Measurements from ENCODE around the gene THSD4. TPM values are rescaled to one million over a fixed set of nuclear protein-coding genes. Genes with fewer than 3 reads are reported as not detected.

The THSD4 gene
- total RNA-seq, 5 donors from 2014 or later (not counting 1 experiment from before 2014, with no cell fraction given), result 0.03 to 0.23 (median 0.18) TPM; not detected in 2

DNA sequence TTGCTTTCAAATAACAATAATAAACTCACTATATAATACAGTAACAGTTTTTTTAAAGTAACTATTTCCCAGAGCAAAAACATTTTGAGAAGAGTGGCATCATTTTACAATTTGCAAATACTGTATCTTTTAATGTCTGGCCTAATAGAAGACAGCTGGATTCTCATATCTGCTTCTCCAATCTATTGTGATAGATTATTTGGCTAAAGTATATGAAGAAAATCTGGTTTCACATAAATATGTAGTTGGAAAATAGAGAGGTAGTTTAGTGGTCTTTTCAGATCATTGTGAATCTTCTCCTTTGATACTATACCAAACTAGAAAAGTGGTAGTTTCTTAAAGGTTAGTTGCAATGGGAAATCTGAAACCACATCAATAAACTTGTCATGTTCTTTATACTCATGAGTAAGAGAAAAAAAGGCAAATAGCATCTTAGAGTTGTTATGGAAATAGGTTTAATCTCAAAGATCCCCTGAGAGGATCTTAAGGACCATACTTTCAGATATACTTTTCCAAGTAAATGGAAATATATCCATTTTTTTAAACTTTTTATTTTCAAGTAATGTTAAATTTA is 570.2 kb downstream of the THSD4 start:
- Mint-ChIP-seq H3K36me3 (no peaks in the 10 kb centered on the region), H3K4me1 (peaks cover 0 to 3% (median 2%) of the 10 kb centered on the region in 3 donors), H3K27me3 (peaks cover 17 to 28% of the 10 kb centered on the region in 2 donors), H3K27ac (no peak overlapping the region), H3K9me3 (peaks cover 0 to 2% (median 2%) of the 10 kb centered on the region in 3 donors), H3K4me3 (no peak overlapping the region)
- Histone ChIP-seq H3K4me1 (ENCODE audit: control insufficient read depth in 1 of 2, extremely low read depth in 1 of 2, insufficient read depth in 2 of 2, low read length in 2 of 2) (no peaks in the 10 kb centered on the region), H3K27ac (ENCODE audit: low read length) (no peak overlapping the region), H3K9me3 (no peaks in the 10 kb centered on the region), H3K36me3 (ENCODE audit: control insufficient read depth in 2 of 2, extremely low read depth in 1 of 2, insufficient read depth in 1 of 2, low read length in 1 of 2) (no peaks in the 10 kb centered on the region), H3K4me3 (ENCODE audit: control insufficient read depth in 1 of 2, extremely low read depth in 1 of 2, low read length in 1 of 2) (no peak overlapping the region), H3K27me3 (replicated peaks in 1 of 2; ENCODE audit: control insufficient read depth in 2 of 2, extremely low read depth in 1 of 2, insufficient read depth in 2 of 2, low read length in 1 of 2) (peaks cover 0 to 13% of the 10 kb centered on the region in 2 experiments)
- ATAC-seq (replicated peaks in 1 of 4) (no peak), DNase-seq (no peak)
- ChIA-PET CTCF (no interaction called here), POLR2A (no interaction called here)

DNA sequence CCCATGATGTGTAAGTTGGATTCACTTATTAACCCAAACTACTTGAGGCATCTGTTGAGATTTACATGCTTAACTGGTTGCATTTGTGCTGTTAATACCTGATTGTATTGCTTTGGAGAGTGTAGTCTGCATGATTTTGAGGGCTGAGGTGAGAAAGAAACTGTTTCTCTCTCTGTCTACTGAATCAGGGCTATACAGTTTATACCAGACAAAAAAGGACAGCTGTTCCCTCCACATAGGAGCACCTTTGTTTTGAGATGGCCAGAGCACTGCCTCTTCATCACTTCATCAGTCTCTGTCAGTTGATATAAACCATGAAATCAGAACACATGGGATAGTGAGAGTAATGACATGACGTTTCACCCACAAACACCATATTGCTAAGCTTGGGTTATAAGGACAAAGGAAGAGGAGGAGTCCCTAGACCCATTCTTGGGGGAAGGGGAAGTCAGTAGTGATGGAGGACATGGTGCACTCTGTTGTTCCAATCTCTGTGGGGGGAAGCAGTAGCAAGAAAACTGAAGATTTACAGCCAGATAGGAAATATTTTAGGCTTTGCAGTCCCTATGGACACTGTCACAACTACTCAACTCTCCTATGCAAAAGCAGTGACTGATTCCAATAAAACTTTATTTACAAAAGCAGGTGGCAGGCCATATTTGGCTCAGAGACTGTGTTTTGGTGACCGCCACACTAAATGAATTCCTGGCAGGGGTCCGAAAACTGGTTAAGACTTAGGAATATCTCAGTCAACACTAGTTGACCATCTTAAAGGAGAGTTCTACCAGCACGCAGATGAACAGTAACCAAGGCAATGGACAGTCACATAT is 571.2 kb downstream of the THSD4 start:
- H3K36me3 Mint-ChIP-seq, result no peaks in the 10 kb centered on the region
- no peaks in the 10 kb centered on the region for H3K4me1 ChIP-seq (ENCODE audit: control insufficient read depth in 1 of 2, extremely low read depth in 1 of 2, insufficient read depth in 2 of 2, low read length in 2 of 2)
- peaks cover 0 to 3% (median 2%) of the 10 kb centered on the region in 3 donors for H3K4me1 Mint-ChIP-seq
- H3K4me3 ChIP-seq (ENCODE audit: control insufficient read depth in 1 of 2, extremely low read depth in 1 of 2, low read length in 1 of 2), result no peak overlapping the region
- H3K27ac ChIP-seq (ENCODE audit: low read length), result no peak overlapping the region
- no peak overlapping the region for H3K4me3 Mint-ChIP-seq
- no peak for DNase-seq
- 94% methylated on average over 2 of the region's 4 CpGs for WGBS (ENCODE audit: insufficient coverage)
- peaks cover 21 to 37% of the 10 kb centered on the region in 2 donors for H3K27me3 Mint-ChIP-seq
- no peak overlapping the region for H3K27ac Mint-ChIP-seq
- no peaks in the 10 kb centered on the region for H3K36me3 ChIP-seq (ENCODE audit: control insufficient read depth in 2 of 2, extremely low read depth in 1 of 2, insufficient read depth in 1 of 2, low read length in 1 of 2)
- peaks cover 0 to 6% (median 5%) of the 10 kb centered on the region in 3 donors for H3K9me3 Mint-ChIP-seq
- peaks cover 0 to 11% of the 10 kb centered on the region in 2 experiments for H3K27me3 ChIP-seq (replicated peaks in 1 of 2; ENCODE audit: control insufficient read depth in 2 of 2, extremely low read depth in 1 of 2, insufficient read depth in 2 of 2, low read length in 1 of 2)
- ChIA-PET CTCF (no interaction called here), POLR2A (no interaction called here)
- ATAC-seq (replicated peaks in 1 of 4), result no peak
- H3K9me3 ChIP-seq, result no peaks in the 10 kb centered on the region

GRCh38 chr15:71687902-71688508 is 572.7 kb downstream of the THSD4 start:
- ChIA-PET CTCF (interaction anchor here (0.6 to 0.7 kb wide), 2 partner anchors 24 to 875 kb away, joined by 3 to 5 read pairs; no protein-coding TSS in a partner anchor), POLR2A (no interaction called here)
- Histone ChIP-seq H3K4me1 (ENCODE audit: control insufficient read depth in 1 of 2, extremely low read depth in 1 of 2, insufficient read depth in 2 of 2, low read length in 2 of 2) (no peaks in the 10 kb centered on the region), H3K9me3 (no peaks in the 10 kb centered on the region), H3K27me3 (replicated peaks in 1 of 2; ENCODE audit: control insufficient read depth in 2 of 2, extremely low read depth in 1 of 2, insufficient read depth in 2 of 2, low read length in 1 of 2) (peaks cover 0 to 9% of the 10 kb centered on the region in 2 experiments), H3K27ac (ENCODE audit: low read length) (no peak overlapping the region), H3K4me3 (ENCODE audit: control insufficient read depth in 1 of 2, extremely low read depth in 1 of 2, low read length in 1 of 2) (no peak overlapping the region), H3K36me3 (ENCODE audit: control insufficient read depth in 2 of 2, extremely low read depth in 1 of 2, insufficient read depth in 1 of 2, low read length in 1 of 2) (no peaks in the 10 kb centered on the region)
- Mint-ChIP-seq H3K36me3 (no peaks in the 10 kb centered on the region), H3K27me3 (peaks cover 33 to 48% of the 10 kb centered on the region in 2 donors), H3K4me3 (no peak overlapping the region), H3K4me1 (peaks cover 0 to 3% (median 2%) of the 10 kb centered on the region in 3 donors), H3K9me3 (peaks cover 0 to 6% (median 5%) of the 10 kb centered on the region in 3 donors), H3K27ac (no peak overlapping the region)
- no CpG with 5 or more reads among the region's 2 CpGs for WGBS (ENCODE audit: insufficient coverage)
- ATAC-seq (replicated peaks in 1 of 4) (no peak), DNase-seq (no peak)

DNA sequence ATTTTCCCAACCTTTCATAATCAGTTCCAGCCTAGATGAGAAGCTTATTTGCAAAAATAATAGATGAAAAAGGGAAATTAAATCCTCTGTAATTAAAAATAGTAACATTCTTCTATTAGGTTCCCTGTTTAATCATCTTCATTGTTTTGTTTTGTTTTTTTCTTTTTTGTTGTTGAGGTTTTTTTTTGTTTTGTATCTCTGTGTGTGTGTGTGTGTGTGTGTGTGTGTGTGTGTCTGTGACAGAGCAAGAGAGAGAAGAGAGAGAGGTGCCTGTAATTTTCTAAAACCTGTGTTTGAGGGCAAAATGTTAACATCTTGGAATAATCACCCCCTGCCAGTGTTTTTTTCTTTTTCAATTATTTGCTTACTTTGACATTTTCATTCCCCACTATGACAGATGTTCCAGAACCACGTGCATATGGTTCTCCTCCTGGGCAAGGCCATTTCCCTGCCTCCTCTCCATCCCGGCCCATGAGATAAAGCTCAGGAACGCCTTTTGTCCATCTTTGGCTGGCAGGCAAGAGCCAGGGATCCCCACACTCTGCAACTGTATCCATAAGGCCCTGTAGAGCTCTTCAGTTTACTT is 573.3 kb downstream of the THSD4 start:
- Histone ChIP-seq H3K36me3 (ENCODE audit: control insufficient read depth in 2 of 2, extremely low read depth in 1 of 2, insufficient read depth in 1 of 2, low read length in 1 of 2) (no peaks in the 10 kb centered on the region), H3K4me3 (ENCODE audit: control insufficient read depth in 1 of 2, extremely low read depth in 1 of 2, low read length in 1 of 2) (no peak overlapping the region), H3K9me3 (no peaks in the 10 kb centered on the region), H3K4me1 (ENCODE audit: control insufficient read depth in 1 of 2, extremely low read depth in 1 of 2, insufficient read depth in 2 of 2, low read length in 2 of 2) (no peaks in the 10 kb centered on the region), H3K27ac (ENCODE audit: low read length) (no peak overlapping the region), H3K27me3 (replicated peaks in 1 of 2; ENCODE audit: control insufficient read depth in 2 of 2, extremely low read depth in 1 of 2, insufficient read depth in 2 of 2, low read length in 1 of 2) (peaks cover 0 to 13% of the 10 kb centered on the region in 2 experiments)
- CTCF ChIA-PET, result interaction anchor here in 1 of 2 donors (0.7 kb wide), 1 partner anchor 24 kb away, joined by 5 read pairs; no protein-coding TSS in a partner anchor
- POLR2A ChIA-PET, result no interaction called here
- 83% methylated on average over 2 of the region's 3 CpGs for WGBS (ENCODE audit: insufficient coverage)
- Mint-ChIP-seq H3K9me3 (peaks cover 0 to 6% (median 5%) of the 10 kb centered on the region in 3 donors), H3K4me1 (peaks cover 0 to 3% (median 2%) of the 10 kb centered on the region in 3 donors), H3K27ac (no peak overlapping the region), H3K27me3 (peaks cover 33 to 49% of the 10 kb centered on the region in 2 donors), H3K4me3 (no peak overlapping the region), H3K36me3 (no peaks in the 10 kb centered on the region)
- no peak for DNase-seq
- ATAC-seq (replicated peaks in 1 of 4), result no peak

GRCh38 chr15:71691081-71691457 is 575.8 kb downstream of the THSD4 start:
- peaks cover 34 to 60% of the 10 kb centered on the region in 2 donors for H3K27me3 Mint-ChIP-seq
- CTCF ChIA-PET, result no interaction called here

More at GRCh38 chr15:71691081-71691457, 575.8 kb downstream of the THSD4 start:
- Histone ChIP-seq H3K36me3 (ENCODE audit: control insufficient read depth in 2 of 2, extremely low read depth in 1 of 2, insufficient read depth in 1 of 2, low read length in 1 of 2) (no peaks in the 10 kb centered on the region), H3K27me3 (replicated peaks in 1 of 2; ENCODE audit: control insufficient read depth in 2 of 2, extremely low read depth in 1 of 2, insufficient read depth in 2 of 2, low read length in 1 of 2) (peaks cover 0 to 13% of the 10 kb centered on the region in 2 experiments), H3K4me1 (ENCODE audit: control insufficient read depth in 1 of 2, extremely low read depth in 1 of 2, insufficient read depth in 2 of 2, low read length in 2 of 2) (no peaks in the 10 kb centered on the region), H3K9me3 (no peaks in the 10 kb centered on the region), H3K4me3 (ENCODE audit: control insufficient read depth in 1 of 2, extremely low read depth in 1 of 2, low read length in 1 of 2) (no peak overlapping the region), H3K27ac (ENCODE audit: low read length) (no peak overlapping the region)
- no peak for ATAC-seq (replicated peaks in 1 of 4)
- H3K36me3 Mint-ChIP-seq, result no peaks in the 10 kb centered on the region
- no peak overlapping the region for H3K27ac Mint-ChIP-seq
- H3K9me3 Mint-ChIP-seq, result peaks cover 0 to 6% (median 5%) of the 10 kb centered on the region in 3 donors
- WGBS (ENCODE audit: insufficient coverage), result 88% methylated on average over 2 of the region's 3 CpGs
- POLR2A ChIA-PET, result no interaction called here
- H3K4me3 Mint-ChIP-seq, result no peak overlapping the region
- no peak for DNase-seq
- H3K4me1 Mint-ChIP-seq, result no peaks in the 10 kb centered on the region

Measured in T-cell (primary cell).